HG02885 (cell line): Measurements from ENCODE around the gene PLK5.
"Not testable (repeated sequence)": the region's sequence is repeated elsewhere in the genome, so short reads cannot be mapped to it uniquely, and the experiment has no call there.

Source experiments
- ATAC-seq: cut with Tn5 transposase; IDR thresholded peaks from one replicate; pipeline ENCODE4 v1.9.1; 2021; ENCODE audit warnings: mild to moderate bottlenecking; ENCODE audit not compliant: unreplicated experiment, poor library complexity

Gene PLK5

DNA sequence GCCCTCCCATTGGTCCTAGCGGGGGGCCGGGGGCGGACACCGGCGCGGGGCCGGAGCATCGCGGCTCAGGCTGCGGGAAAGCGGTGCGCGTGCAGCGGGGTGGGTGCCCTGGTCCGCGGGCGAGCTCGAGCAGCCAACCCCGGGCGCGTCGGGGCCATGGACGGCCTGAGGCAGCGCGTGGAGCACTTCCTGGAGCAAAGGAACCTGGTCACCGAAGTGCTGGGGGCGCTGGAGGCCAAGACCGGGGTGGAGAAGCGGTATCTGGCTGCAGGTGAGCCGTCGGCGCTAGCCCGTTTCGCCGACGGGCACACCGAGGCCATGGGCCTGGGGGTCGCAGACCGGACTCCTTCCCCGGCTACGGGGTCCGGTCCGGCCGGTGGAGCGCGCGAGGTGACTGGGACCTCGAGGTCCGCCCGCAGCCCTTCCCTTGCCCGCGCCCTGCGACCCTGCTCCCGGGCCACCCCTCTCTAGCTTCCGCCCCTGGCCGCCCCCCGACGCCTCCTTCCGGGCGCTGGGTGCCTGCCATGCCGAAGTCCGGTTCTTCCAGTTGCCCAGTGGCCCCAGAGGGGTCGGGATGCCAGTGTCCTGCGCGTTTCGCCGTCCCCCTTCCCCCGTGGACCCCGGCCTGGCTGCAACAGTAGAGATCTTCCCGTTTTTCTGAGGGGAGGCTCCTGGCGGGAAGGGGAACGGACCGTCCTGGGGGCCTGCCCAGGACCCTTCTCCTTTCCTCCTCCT lies 32.6 kb upstream of the PLK5 start, which contains the start of gene REEP6:
Gene REEP6, plus strand, starts transcription at position 68 of the 735 bp plus-strand sequence. Its CDS starts 89 bp downstream, at position 157.
- no peak for ATAC-seq

DNA sequence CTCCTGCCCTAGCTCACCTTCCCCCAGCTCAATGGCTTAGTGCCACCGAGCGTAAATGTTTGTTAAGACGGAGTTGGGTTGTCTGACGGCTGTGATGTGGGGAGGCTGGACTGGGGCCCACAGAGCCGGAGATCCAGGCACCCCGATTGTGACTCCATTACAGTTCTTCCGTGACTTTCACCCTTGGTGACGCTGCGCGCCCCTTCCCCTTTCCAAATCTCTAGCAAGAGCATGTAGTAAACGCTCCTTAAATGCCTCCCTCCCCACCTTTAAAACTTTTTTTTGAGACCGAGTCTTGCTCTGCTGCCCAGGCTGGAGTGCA lies 32.1 kb upstream of the PLK5 start:
- no peak for ATAC-seq

DNA sequence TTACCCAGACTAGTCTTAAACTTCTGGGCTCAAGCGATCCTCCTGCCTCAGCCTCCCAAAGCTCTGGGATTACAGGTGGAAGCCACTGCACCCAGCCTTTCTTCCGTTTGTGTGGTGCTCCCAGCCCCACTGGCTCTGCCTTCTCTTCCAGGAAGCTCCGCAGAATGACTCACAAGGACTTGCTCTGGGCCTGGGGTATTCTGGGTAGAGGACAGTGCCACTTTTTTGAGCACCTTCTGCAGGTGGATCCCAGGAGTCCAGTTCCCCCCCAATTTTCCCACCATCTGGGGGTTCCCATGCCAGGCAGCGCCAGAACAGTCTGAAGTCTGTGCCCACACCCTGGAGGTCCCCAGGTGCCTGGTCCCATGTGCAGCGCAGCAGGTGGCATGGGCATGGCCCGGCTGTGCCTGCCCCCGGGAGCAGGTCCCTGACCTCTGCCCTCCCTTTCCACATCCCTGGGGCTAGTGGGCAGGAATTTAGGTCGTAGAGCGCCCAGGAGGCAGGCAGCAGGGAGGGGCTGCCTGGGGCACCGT lies 31.3 kb upstream of the PLK5 start:
- ATAC-seq = no peak

DNA sequence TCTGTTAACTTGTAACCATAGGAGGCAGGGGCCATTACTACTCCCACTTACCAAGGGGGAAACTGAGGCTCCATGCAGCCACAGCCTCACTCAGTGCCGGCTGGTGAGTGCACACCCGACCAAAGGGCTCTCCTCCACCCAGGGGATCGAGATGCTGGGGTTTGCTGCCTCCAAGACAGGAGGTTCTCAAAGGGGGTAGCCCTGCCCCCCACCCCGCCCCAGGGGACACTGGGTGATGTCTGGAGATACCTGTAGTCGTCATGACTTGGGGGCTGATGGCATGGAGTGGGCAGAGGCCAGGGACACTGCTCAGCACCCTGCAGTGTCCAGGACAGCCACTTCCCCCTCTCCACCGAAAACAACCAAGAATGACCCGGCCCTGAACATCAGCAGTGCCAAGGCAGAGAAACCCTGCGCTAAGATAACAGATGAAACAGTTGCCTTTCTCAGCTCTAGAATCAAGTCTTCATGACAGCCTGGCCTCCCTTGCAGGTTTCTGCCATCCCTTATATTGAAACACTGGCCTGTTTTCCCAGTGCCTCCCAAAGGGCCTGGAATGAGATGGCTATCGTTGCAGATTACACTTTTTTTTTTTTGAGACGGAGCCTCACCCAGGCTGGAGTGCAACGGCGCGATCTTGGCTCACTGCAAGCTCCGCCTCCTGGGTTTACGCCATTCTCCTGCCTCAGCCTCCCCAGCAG lies 29.6 kb upstream of the PLK5 start:
- no peak for ATAC-seq

DNA sequence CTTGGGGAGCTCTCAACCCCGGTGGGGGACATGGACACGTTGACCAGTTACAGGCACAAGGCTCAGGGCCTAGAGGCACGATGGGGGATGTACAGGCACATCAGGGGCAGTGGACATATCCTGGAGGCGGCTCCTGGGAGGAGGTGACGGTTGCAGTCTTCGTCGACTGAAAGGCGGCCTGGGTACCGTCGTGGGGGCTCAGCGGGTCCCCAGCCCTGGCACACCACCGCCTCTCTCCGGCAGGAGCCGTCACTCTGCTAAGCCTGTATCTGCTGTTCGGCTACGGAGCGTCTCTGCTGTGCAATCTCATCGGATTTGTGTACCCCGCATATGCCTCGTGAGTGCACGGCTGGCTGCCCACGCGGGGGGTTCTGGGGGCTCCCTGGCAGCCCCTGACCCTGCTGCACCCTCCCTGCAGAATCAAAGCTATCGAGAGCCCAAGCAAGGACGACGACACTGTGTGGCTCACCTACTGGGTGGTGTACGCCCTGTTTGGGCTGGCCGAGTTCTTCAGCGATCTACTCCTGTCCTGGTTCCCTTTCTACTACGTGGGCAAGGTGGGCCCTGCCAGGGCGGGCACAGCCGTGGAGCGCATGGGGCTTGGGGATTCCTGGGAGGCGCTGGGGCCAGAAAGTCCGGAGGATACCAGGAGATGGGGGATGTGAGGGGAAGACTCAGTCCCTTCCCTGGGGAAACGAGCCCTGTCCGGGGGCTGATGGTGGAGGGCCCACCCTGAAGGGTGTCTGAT lies 28.7 kb upstream of the PLK5 start:
- no peak for ATAC-seq

DNA sequence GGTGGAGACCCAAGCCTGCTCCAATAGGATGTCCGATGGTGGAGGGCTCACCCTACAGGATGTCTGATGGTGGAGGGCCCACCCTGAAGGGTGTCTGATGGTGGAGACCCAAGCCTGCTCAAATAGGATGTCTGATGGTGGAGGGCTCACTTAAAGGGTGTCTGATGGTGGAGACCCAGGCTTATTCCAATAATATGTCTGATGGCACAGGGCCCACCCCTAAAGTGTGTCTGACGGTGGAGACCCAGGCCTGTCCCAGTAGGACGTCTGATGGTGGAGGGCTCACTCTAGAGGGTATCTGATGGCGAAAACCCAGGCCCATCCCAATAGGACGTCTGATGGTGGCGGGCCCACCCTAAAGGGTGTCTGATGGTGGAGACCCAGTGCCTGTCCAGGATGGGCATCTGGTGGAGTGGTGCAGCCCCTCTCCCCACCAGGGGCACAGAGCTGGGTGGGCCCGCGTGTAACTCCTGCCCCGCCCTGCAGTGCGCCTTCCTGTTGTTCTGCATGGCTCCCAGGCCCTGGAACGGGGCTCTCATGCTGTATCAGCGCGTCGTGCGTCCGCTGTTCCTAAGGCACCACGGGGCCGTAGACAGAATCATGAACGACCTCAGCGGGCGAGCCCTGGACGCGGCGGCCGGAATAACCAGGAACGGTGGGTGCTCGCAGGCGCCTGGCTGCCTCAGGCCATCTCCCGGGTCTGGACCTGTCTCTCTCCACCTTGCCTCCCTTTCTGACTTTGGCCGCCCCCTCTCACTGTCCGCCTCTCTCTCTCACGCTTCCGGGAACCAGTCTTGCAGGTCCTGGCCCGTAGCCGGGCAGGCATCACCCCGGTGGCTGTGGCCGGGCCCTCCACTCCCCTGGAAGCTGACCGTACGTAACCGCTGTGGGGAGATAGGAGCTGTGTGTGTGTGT lies 27.8 kb upstream of the PLK5 start:
- ATAC-seq = no peak

DNA sequence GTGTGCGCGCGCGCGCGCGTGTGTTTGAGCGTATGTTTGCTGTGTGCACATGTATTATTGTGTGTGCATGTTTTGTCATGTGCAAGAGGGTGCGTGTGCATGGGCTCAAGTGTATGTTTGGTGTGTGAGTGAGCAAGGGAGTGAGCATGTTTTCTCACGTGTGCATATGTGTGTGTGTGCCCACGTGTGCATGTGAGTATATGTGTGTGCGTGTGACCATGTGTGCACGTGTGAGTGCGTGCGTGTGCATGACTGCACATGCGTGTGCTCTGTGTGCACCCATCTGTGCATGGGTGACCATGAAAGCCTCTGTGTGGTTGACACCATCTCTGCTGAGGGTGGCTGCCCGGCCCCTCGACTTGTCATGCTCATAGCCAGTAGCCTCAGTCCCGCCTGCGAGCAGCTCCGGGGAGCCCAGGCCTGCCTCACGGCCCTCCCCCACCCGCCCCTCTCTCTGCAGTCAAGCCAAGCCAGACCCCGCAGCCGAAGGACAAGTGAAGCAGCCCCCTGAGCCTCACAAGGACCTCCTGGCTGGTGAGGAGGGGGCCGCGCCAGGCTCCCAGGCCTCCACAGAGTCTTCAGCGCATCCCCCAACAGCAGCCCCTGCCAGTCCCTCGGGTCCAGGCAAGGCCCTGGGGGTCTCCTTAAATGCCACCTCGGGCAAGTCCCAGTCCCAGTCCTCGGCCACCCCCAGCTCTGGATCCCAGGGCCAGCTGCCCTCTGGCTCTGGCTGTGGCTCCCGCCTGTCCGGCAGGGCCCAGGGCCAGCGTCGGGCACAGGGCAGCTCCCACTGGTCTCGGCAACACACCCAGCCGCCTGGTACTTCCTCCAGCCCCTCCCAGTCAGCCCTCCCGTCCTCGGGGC lies 26.9 kb upstream of the PLK5 start:
- ATAC-seq = no peak

DNA sequence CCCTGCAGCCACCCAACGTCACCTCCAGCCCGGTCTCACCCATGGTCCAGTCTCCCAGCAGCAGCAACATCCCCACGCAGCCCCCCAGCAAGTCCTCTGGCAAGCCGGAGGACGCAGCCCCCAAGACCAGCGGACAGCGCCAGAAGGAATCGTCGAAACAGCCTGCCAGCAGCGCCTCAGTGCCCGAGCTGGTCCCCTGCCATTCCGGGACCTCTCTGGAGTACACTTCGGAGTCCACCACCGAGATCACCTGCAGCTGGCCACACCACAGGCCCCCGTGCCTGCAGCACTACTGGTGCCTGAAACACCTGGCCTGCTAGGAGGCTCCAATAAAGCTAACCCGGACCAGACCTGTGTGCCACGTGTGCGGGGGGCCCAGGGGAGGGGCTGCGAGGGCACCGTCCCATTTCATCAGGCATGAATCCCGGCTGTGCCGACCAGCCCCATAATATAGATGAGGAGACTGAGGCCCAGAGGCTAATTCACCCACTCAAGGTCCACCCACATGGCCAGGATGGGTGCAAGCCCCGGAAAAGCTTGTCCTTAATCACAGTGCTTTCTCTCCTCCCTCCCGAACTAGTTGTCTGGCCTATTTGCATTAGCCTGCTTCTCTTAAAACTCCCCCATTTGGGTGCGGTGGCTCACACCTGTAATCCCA lies 26.2 kb upstream of the PLK5 start:
- ATAC-seq = no peak

DNA sequence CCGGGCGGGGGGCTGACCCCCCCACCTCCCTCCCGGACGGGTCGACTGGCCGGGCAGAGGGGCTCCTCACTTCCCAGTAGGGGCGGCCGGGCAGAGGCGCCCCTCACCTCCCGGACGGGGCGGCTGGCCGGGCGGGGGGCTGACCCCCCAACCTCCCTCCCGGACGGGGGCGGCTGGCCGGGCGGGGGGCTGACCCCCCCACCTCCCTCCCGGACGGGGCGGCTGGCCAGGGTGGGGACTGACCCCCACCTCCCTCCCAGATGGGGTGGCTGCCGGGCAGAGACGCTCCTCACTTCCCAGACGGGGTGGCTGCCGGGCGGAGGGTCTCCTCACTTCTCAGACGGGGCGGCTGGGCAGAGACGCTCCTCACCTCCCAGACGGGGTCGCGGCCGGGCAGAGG lies 24.6 kb upstream of the PLK5 start:
- ATAC-seq = not testable (repeated sequence)

DNA sequence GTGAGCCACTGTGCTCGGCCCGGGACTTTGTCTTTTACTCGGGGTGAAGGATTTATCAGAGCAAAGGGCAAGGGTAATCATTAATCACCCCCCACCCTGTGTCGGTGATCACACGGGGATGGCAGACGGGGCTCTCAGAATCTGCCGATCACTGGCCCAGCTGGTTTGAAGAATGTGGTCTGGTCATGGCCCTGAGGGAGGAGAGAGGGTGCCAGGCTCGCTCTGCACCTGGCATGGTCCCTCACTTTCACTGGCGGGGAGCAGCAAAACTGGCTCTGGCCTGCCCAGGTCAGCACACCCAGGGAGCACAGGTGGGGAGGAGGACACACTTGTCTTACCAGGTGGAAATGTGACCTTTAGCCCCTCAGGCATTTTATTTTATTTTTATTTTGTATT lies 22.7 kb upstream of the PLK5 start:
- ATAC-seq = no peak

DNA sequence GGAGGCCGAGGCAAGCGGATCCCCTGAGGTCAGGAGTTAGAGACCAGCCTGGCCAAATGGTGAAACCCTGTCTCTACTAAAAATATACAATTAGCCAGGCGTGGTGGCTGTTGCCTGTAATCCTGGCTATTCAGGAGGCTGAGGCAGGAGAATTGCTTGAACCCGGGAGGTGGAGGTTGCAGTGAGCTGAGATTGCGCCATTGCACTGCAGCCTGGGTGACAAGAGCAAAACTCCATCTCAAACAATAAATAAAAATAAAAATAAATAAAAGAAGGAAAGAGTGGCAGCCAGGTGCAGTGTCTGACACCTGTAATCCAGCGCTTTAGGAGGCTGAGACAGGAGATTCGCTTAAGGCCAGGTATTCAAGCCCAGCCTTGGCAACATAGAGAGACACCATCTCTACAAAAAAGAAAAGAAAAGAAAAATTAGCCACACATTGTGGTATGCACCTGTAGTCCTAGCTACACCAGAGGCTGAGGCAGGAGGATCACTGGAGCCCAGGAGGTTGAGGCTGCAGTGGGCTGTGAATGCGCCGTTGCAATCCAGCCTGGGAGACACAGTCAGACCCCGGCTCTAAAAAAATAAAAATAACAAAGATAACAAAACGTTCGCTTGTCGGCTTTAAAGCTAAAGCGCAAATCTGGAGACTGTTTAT lies 21.3 kb upstream of the PLK5 start:
- ATAC-seq = no peak

DNA sequence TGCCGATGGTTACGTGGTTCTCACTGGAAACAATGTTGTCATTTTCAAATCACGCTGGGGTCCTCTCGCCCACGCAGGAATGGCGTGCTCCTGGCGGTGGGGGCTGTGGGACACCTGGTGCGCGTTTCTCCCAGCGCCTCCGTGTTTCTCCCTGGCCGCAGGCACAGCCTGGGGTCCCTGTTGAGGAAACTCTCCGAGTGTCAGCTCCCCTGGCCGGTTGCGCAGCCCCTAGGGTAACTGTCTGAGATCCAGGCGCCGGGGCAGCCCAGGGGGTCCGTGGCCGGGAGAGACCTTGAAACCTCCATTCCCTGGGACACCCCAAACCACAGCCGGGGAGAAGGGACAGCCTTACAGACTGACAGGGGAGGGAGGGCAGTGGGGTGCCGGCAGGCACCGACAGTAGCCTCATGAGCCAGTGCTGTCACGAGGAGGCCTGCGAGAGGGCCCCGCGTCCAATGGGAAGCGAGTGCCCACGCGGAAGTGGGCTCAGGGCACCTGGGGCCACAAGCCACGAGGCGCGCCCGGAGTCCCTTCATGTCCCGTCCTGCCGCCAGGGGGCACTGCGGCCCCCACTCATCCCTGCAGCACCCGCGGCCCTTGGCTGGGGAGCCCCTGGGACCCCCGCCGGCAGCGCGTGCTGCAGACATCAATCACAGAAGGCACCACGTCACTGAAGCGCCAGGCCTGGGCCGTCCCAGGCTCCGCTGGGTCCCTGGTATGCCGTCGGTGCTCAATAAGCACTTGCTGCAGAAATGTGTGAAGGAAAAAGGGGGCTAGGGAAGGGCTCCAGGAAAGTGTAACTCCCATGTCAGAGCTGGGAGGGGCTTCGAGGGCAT lies 20.6 kb upstream of the PLK5 start:
- no peak for ATAC-seq

DNA sequence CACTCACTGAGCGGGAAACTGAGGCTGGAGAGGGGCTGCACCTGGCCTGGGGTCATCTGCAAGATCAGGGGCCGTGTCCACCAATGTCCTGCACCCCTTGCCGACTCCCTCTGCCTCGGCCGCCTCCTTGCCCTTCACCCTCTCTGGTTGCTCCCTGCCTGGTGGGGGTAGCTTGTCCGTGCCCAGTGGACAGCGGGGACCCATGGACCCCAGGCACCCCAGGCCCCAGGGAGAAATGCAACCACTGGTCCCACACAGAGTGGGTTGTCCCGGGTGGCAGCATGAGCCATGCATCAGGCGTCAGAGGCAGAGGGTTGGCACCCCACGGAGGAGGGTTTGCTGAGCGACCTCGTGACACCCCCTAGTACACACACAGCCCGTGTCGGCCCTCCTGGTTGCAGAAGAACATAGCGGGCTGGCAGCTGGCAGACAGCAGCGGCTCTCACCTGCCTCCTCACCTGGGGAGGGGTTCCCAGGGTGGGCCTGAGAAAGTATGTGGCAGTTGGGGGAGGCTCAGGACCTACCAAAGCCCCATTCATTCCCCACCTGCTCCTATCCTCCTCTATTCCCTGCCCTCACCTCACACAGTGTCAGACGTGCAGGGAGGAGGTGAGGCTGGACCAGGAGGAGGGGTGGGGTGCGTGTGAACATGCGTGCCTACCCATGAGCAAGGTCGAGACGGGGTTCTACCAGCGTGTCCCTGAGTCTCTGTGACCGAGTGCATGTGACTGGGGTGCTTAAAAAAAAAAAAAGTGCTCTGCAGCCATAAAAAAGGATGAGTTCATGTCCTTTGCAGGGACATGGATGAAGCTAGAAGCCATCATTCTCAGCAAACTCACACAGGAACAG lies 19.7 kb upstream of the PLK5 start:
- ATAC-seq = no peak

DNA sequence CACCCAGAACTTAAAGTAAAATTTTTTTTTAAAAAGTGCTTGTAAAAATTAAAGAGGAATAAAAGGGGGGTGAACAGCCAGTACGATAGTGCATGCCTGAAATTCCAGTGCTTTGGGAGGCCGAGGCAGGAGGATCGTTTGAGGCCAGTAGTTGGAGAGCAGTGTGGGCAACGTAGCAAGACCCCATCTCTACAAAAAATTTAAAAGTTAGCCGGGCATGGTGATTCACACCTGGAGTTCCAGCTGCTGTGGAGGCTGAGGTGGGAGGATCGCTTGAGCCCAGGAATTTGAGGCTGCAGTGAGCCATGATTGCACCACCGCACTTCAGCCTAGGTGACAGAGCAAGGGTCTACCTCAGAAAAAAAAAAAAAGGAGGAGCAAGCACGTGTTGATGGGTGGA lies 18.9 kb upstream of the PLK5 start:
- no peak for ATAC-seq

DNA sequence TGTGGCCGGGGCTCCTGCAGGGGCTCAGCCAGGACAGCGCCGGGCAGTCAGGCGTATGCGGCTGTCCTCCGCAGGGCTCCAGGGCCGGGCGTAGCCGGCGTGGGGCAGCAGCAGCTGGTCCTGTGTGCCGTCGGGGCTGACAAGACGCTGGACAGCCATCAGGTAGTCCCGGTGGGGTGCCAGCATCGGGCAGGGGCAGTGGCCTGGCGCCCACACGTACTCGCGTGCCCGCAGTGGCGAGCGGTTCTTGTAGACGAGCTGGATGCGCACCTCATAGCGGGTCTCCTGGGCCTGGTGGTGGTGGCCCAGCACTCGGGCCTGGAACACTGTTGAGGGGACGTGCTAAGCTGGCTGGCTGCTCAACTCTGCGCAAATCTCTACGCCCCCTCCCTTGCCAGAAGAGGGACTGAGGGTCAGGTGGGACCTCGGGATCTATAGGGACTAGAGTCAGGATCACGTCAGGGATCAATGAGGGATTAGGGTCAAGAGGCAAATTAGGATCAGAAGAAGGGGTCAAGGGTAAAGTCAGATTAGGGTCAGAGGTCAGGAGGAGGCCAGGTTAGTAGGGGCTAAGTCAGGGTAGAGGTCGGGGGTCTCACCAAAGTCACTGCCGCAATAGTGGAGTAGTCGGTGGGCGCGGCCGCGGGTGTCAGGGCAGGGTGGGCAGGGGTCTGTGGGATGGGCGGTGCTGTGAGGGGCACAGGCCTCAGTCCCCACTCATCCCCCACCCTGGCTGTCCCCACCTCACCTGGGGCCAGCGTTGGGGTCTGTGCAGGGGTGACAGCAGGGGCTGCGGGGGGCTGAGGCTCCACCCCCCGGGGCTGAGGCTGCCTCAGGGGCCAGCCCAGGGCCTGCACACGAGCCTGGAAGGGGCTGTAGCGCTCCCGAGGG lies 17.6 kb upstream of the PLK5 start:
- no peak for ATAC-seq
